BLaER1 treated with 17β-estradiol and CSF1 and Interleukin-3, amounts not matched to agents 10 nM and 100 nM (cell line): ENCODE data around the gene CKB.

Experiments
- H3K27ac ChIP-seq, 11 experiments: shearing (Covaris generic); formaldehyde crosslinking; 2 replicates each; pipeline ENCODE4 v1.8.1; 2022
- H3K27me3 ChIP-seq, 11 experiments: shearing (Covaris generic); formaldehyde crosslinking; 2 replicates each; pipeline ENCODE4 v1.8.1; 2022
- H3K36me3 ChIP-seq, 11 experiments: shearing (Covaris generic); formaldehyde crosslinking; 2 replicates each; pipeline ENCODE4 v1.8.1; 2022
- H3K4me1 ChIP-seq, 10 experiments: shearing (Covaris generic); formaldehyde crosslinking; 2 replicates each; pipeline ENCODE4 v1.8.1; 2022
- H3K4me2 ChIP-seq, 11 experiments: shearing (Covaris generic); formaldehyde crosslinking; 2 replicates each; pipeline ENCODE4 v1.8.1; 2022
- H3K4me3 ChIP-seq, 10 experiments: shearing (Covaris generic); formaldehyde crosslinking; 2 replicates each; pipeline ENCODE4 v1.8.1; 2022
- H3K9ac ChIP-seq, 11 experiments: shearing (Covaris generic); formaldehyde crosslinking; 2 replicates each; pipeline ENCODE4 v1.8.1; 2022
- H3K9me3 ChIP-seq, 11 experiments: shearing (Covaris generic); formaldehyde crosslinking; replicated peaks in 1 of 11; 2 replicates each; pipeline ENCODE4 v1.8.1; 2022
- H4K20me1 ChIP-seq, 11 experiments: shearing (Covaris generic); formaldehyde crosslinking; 2 replicates each; pipeline ENCODE4 v1.8.1; 2022
- Cebpa-rat ChIP-seq, 11 experiments: shearing (Covaris generic); IDR thresholded peaks; 2 replicates each; pipeline ENCODE4 v1.8.1; 2022

The CKB gene

GRCh38 chr14:103561381-103562178 lies 39.0 kb upstream of the CKB start:
- H3K27ac ChIP-seq = peak overlapping the region; percentile 93 to 99 (median 97)
- peaks cover 57 to 94% (median 70%) of the 10 kb centered on the region in 11 experiments for H4K20me1 ChIP-seq
- no peaks in the 10 kb centered on the region for H3K9me3 ChIP-seq
- H3K27me3 ChIP-seq = no peaks in the 10 kb centered on the region
- no peak for TF ChIP-seq Cebpa-rat (IDR thresholded peaks at IDR 0.05)
- H3K4me3 ChIP-seq = peak overlapping the region; percentile 87 to 100 (median 98)
- H3K9ac ChIP-seq = peak overlapping the region; percentile 88 to 98 (median 95)
- H3K4me1 ChIP-seq = peaks cover 52 to 74% (median 63%) of the 10 kb centered on the region in 10 experiments
- peak overlapping the region; percentile 84 to 97 (median 94) for H3K4me2 ChIP-seq
- peaks cover 27 to 48% (median 40%) of the 10 kb centered on the region in 11 experiments for H3K36me3 ChIP-seq

DNA sequence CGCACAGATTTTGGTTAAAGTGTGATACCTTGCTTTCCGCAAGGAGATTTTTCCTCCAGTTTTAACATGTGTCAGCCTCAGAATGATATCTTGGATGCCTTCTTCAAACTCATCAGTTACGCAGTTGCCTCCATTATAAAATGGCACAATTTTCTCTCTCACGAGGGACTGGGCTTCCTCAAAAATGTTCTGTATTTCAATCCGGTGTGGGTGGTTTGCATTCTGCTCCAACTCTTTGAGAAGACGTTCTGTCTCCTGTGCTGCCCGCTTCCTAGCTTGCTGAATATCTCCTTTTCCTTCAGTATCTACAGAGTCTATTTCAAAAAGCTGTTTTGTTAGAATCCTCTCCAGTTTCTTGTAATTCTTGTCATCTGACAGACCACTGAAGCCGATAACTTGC lies 38.1 kb upstream of the CKB start:
- TF ChIP-seq Cebpa-rat (IDR thresholded peaks at IDR 0.05) = no peak
- H3K27ac ChIP-seq = peak overlapping the region in 3 of 11 experiments; percentile 3 to 99 (median 98); a peak in 2 of 22 replicates
- peak overlapping the region; percentile 87 to 100 (median 98); a peak in 19 of 20 replicates for H3K4me3 ChIP-seq
- H4K20me1 ChIP-seq = peaks cover 60 to 94% (median 70%) of the 10 kb centered on the region in 11 experiments
- peak overlapping the region; percentile 84 to 97 (median 94) for H3K4me2 ChIP-seq
- H3K27me3 ChIP-seq = no peaks in the 10 kb centered on the region
- H3K36me3 ChIP-seq = peaks cover 27 to 46% (median 36%) of the 10 kb centered on the region in 11 experiments
- H3K4me1 ChIP-seq = peaks cover 59 to 77% (median 67%) of the 10 kb centered on the region in 10 experiments
- H3K9ac ChIP-seq = peak overlapping the region; percentile 88 to 98 (median 95)
- H3K9me3 ChIP-seq = no peaks in the 10 kb centered on the region

GRCh38 chr14:103559766-103560165 lies 37.1 kb upstream of the CKB start:
- H3K36me3 ChIP-seq = peaks cover 31 to 48% (median 36%) of the 10 kb centered on the region in 11 experiments
- no peak for TF ChIP-seq Cebpa-rat (IDR thresholded peaks at IDR 0.05)
- H3K4me1 ChIP-seq = peaks cover 57 to 82% (median 68%) of the 10 kb centered on the region in 10 experiments
- peak overlapping the region in 10 of 11 experiments; percentile 35 to 97 (median 94); a peak in 17 of 22 replicates for H3K4me2 ChIP-seq
- H3K27ac ChIP-seq = no peak overlapping the region
- peak overlapping the region in 1 of 10 experiments; percentile 91; a peak in 1 of 20 replicates for H3K4me3 ChIP-seq
- no peaks in the 10 kb centered on the region for H3K27me3 ChIP-seq
- peak overlapping the region in 7 of 11 experiments; percentile 2 to 98 (median 94); a peak in 7 of 22 replicates for H3K9ac ChIP-seq
- H4K20me1 ChIP-seq = peaks cover 69 to 95% (median 76%) of the 10 kb centered on the region in 11 experiments
- no peaks in the 10 kb centered on the region for H3K9me3 ChIP-seq

- Histone ChIP-seq H4K20me1 (peaks cover 80 to 95% (median 91%) of the 10 kb centered on the region in 11 experiments), H3K4me2 (peak overlapping the region; percentile 20 to 97 (median 88); a peak in 21 of 22 replicates), H3K36me3 (peaks cover 34 to 52% (median 36%) of the 10 kb centered on the region in 11 experiments), H3K9me3 (no peaks in the 10 kb centered on the region), H3K9ac (peak overlapping the region in 9 of 11 experiments; percentile 1 to 94 (median 29); a peak in 10 of 22 replicates), H3K27ac (no peak overlapping the region), H3K27me3 (no peaks in the 10 kb centered on the region), H3K4me1 (peaks cover 46 to 71% (median 56%) of the 10 kb centered on the region in 10 experiments), H3K4me3 (0 out of 20 replicates have a peak overlapping the region, but pooled peaks of 1 of the 10 experiments have one; percentile 19)
- TF ChIP-seq Cebpa-rat (IDR thresholded peaks at IDR 0.05) = no peak
These were observed 35.6 kb upstream of the CKB start for GRCh38 chr14:103558071-103558882.

DNA sequence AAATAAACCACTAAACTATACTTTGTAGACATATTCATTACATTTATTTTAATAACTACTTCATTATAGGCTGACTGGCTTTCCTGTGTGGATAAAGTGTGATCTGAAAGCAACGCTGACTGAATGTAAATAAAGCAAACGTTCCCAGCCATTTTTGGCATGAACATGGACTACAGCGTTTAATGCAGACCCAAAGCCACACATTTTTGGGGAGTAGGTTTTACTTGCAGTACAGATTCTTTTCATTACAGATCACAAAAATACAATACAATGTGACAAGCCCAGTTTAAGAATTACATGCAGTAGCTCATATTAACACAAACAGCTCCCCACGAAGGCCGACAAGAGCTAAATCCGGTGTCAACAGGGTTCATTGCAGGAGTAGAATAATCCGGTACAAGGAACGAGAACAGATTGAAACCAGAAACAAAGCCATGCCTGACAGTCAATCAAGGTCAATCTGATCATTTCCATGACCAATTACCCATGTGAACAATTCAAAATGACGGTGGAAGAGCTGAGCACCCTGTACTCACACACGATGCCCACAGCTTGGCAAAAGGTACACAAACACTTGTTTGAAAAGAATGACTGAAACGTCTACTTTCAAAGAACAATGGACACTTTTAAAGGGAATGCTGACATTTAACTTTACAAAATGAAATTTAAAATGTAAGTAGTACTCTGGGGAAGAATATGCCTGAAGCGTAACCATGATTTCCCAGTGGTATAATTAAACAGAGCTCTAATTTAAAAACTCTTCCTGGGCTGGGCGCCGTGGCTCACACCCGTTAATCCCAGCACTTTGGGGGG lies 34.5 kb upstream of the CKB start:
- Histone ChIP-seq H3K9ac (peak overlapping the region in 1 of 11 experiments; percentile 60; a peak in 2 of 22 replicates), H3K36me3 (peaks cover 34 to 52% (median 36%) of the 10 kb centered on the region in 11 experiments), H3K27me3 (no peaks in the 10 kb centered on the region), H3K9me3 (no peaks in the 10 kb centered on the region), H4K20me1 (peaks cover 78 to 100% (median 100%) of the 10 kb centered on the region in 11 experiments), H3K4me1 (peaks cover 51 to 78% (median 59%) of the 10 kb centered on the region in 10 experiments), H3K4me2 (peak overlapping the region in 1 of 11 experiments; percentile 95; a peak in 3 of 22 replicates), H3K27ac (no peak overlapping the region), H3K4me3 (no peak overlapping the region)
- TF ChIP-seq Cebpa-rat (IDR thresholded peaks at IDR 0.05) = no peak

GRCh38 chr14:103555559-103556337 lies 33.1 kb upstream of the CKB start:
- peaks cover 56 to 83% (median 66%) of the 10 kb centered on the region in 10 experiments for H3K4me1 ChIP-seq
- no peaks in the 10 kb centered on the region for H3K27me3 ChIP-seq
- peak overlapping the region; percentile 6 to 63 (median 38); a peak in 20 of 22 replicates for H3K4me2 ChIP-seq
- peaks cover 77 to 100% (median 100%) of the 10 kb centered on the region in 11 experiments for H4K20me1 ChIP-seq
- peak overlapping the region in 5 of 11 experiments; percentile 8 to 47 (median 14); a peak in 4 of 22 replicates for H3K9ac ChIP-seq
- TF ChIP-seq Cebpa-rat (IDR thresholded peaks at IDR 0.05) = no peak
- no peak overlapping the region for H3K4me3 ChIP-seq
- no peak overlapping the region for H3K27ac ChIP-seq
- H3K36me3 ChIP-seq = peaks cover 33 to 51% (median 36%) of the 10 kb centered on the region in 11 experiments
- H3K9me3 ChIP-seq = no peaks in the 10 kb centered on the region

DNA sequence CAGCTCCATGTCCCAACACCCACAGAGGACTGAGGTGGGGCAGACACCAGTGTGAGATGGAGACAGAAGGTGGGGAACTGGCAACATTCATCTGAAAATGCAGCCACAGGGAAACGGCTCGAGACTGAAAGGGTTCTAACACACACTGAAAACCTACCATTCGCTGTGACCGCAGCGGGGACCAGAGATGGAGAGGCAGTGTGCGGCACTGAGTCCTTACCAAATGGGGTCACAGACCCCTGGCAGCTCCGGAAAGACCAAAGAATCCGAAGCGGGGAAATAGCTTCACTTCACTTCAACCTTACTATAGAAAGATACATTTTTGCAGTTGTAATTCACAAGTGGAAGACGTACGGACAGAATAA lies 30.2 kb upstream of the CKB start:
- H3K4me1 ChIP-seq = peaks cover 56 to 83% (median 63%) of the 10 kb centered on the region in 10 experiments
- H4K20me1 ChIP-seq = peaks cover 58 to 100% (median 98%) of the 10 kb centered on the region in 11 experiments
- no peak overlapping the region for H3K4me3 ChIP-seq
- peaks cover 4 to 22% (median 9%) of the 10 kb centered on the region in 11 experiments; a peak in 19 of 22 replicates for H3K36me3 ChIP-seq
- H3K9ac ChIP-seq = 0 out of 22 replicates have a peak overlapping the region, but pooled peaks of 1 of the 11 experiments have one; percentile 19
- no peak overlapping the region for H3K27ac ChIP-seq
- no peak for TF ChIP-seq Cebpa-rat (IDR thresholded peaks at IDR 0.05)
- peak overlapping the region in 4 of 11 experiments; percentile 86 to 98 (median 91); a peak in 2 of 22 replicates for H3K4me2 ChIP-seq
- no peaks in the 10 kb centered on the region for H3K9me3 ChIP-seq
- no peaks in the 10 kb centered on the region for H3K27me3 ChIP-seq
